ENCODE results near the gene GRIN2C. TPM values are rescaled to one million over a fixed set of nuclear protein-coding genes. Genes with fewer than 3 reads are reported as not detected.
A peak's percentile ranks its signal among the peaks of the same experiment; 100 is the strongest.

The GRIN2C gene
- total RNA-seq, 1 experiment from 2014 or later, result not detected

DNA sequence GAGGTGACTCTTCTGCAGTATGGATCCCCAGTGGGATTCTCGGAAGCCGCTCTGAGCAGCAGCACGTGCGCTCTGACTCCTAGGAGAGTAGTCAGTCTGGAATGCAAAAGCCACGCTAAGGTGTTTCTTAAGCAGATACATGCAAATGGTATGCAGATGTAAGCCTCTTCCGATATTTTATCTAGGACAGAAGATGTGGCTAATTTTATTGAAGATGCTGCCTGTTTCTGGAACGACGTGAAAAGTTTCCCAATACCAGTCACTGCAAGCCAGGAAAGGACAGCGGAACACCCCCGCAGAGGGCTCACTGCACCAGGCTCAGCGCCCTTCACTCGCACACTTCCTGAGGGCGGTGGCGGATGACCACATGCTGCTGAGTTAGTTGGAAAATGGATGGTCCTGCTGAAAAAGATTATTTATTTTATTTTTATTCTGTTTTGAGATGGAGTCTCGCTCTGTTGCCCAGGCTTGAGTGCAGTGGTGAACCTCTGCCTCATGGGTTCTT lies 23.6 kb upstream of the GRIN2C start:
- no peak overlapping the region for H2AFZ ChIP-seq (ENCODE audit: low read length)
- H4K20me1 ChIP-seq (ENCODE audit: insufficient read depth, low read depth, low read length), result no peaks in the 10 kb centered on the region
- no peak overlapping the region for H3K27ac ChIP-seq (ENCODE audit: low read length)
- no peaks in the 10 kb centered on the region for H3K9me2 ChIP-seq (replicated peaks; ENCODE audit: insufficient read depth, low read length)
- DNase-seq, result no peak
- no peaks in the 10 kb centered on the region for H3K36me3 ChIP-seq (ENCODE audit: insufficient read depth, low read length)
- no peaks in the 10 kb centered on the region for H3K27me3 ChIP-seq (ENCODE audit: low read length)
- H3K79me2 ChIP-seq (ENCODE audit: low read length), result no peaks in the 10 kb centered on the region
- H3K4me3 ChIP-seq (ENCODE audit: low read length), result no peak overlapping the region
- H3K4me2 ChIP-seq (ENCODE audit: low read depth, low read length, poor library complexity, severe bottlenecking), result no peak overlapping the region
- no peaks in the 10 kb centered on the region for H3K4me1 ChIP-seq (ENCODE audit: low read length)
- no peaks in the 10 kb centered on the region for H3K9me3 ChIP-seq (ENCODE audit: low read length)
- H3K9ac ChIP-seq (ENCODE audit: low read length), result no peak overlapping the region

DNA sequence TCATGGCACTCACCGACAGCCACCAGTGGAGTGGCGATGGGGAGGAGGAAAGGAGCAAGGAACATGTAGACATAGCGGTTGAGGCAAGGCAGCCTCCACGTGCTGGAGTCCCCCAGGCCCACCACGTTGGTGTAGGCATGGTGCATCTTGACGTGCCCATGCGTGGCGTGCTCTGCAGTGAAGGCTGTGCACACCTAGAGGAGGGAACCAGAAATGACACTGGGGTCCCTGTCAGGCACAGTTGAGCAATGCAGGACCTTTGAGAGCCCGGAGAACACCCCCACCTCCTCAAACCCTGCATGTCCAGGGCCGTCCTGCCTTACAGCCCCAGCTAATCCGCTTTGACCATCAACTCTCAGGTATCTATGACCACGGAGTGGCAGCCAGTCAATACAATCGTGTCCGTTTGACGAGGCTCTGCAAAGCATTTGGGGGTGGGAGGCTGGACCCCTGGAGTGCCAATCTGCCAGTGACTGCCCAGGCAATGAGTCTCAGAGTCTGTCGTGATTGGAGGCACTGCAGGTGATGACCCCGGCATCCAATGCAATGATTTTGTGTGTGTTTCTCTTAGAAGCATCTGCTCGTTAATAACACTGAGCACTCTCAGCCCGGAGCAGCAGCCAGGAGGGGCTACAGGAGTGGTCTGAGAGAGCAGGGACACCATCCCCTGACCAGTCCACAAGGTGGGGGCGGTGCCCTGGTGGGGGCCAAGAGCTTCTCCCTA lies 23.0 kb upstream of the GRIN2C start:
- DNase-seq, result no peak
- Histone ChIP-seq H3K27me3 (ENCODE audit: low read length) (no peaks in the 10 kb centered on the region), H3K4me3 (ENCODE audit: low read length) (no peak overlapping the region), H3K4me1 (ENCODE audit: low read length) (no peaks in the 10 kb centered on the region), H3K4me2 (ENCODE audit: low read depth, low read length, poor library complexity, severe bottlenecking) (no peak overlapping the region), H3K9me2 (replicated peaks; ENCODE audit: insufficient read depth, low read length) (no peaks in the 10 kb centered on the region), H3K9me3 (ENCODE audit: low read length) (no peaks in the 10 kb centered on the region), H3K27ac (ENCODE audit: low read length) (no peak overlapping the region), H2AFZ (ENCODE audit: low read length) (no peak overlapping the region), H3K36me3 (ENCODE audit: insufficient read depth, low read length) (no peaks in the 10 kb centered on the region), H3K79me2 (ENCODE audit: low read length) (no peaks in the 10 kb centered on the region), H3K9ac (ENCODE audit: low read length) (no peak overlapping the region), H4K20me1 (ENCODE audit: insufficient read depth, low read depth, low read length) (no peaks in the 10 kb centered on the region)

DNA sequence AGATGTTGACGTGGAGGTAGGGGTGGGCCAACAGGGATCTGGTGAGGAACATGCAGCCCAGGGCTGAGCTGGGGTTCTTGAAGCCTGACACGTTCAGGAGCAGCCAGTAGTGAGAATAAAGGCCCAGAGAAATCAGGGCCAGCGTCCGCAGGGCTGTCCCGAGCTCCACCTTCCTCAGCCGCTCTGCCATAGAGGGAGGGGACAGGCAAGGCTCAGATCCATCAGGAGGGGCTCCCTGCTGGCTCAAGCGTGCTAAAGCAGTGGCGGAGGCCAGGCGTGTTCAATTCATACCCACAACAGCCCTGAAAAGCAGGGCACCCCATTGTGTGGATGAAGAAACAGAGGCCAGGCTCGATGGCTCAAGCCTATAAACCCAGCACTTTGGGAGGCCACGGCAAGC lies 21.4 kb upstream of the GRIN2C start:
- H3K4me1 ChIP-seq (ENCODE audit: low read length), result no peaks in the 10 kb centered on the region
- H4K20me1 ChIP-seq (ENCODE audit: insufficient read depth, low read depth, low read length), result no peaks in the 10 kb centered on the region
- H3K79me2 ChIP-seq (ENCODE audit: low read length), result no peaks in the 10 kb centered on the region
- no peak overlapping the region for H2AFZ ChIP-seq (ENCODE audit: low read length)
- no peak for DNase-seq
- H3K9ac ChIP-seq (ENCODE audit: low read length), result no peak overlapping the region
- no peak overlapping the region for H3K4me3 ChIP-seq (ENCODE audit: low read length)
- H3K9me2 ChIP-seq (replicated peaks; ENCODE audit: insufficient read depth, low read length), result no peaks in the 10 kb centered on the region
- no peak overlapping the region for H3K4me2 ChIP-seq (ENCODE audit: low read depth, low read length, poor library complexity, severe bottlenecking)
- no peaks in the 10 kb centered on the region for H3K9me3 ChIP-seq (ENCODE audit: low read length)
- no peaks in the 10 kb centered on the region for H3K27me3 ChIP-seq (ENCODE audit: low read length)
- H3K36me3 ChIP-seq (ENCODE audit: insufficient read depth, low read length), result no peaks in the 10 kb centered on the region
- no peak overlapping the region for H3K27ac ChIP-seq (ENCODE audit: low read length)

DNA sequence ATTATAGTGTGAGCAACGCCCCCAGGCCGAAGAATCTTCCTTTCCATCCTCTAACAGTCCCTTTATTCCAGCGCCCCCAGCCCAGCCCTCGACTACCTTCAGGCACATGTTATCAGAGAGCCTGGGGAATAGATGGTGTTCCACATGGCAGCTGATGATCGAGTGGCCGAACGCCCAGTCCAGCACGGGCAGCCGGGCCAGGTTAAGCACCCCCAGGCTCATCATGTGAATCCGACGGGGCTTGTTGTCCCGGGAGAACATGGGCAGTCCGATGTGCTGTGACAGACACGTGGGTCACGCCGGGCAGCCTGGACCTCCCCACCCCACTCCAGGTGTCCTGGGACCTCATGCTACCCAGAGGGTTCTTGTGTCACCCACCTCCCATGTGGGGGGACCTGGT lies 19.6 kb upstream of the GRIN2C start:
- no peaks in the 10 kb centered on the region for H3K36me3 ChIP-seq (ENCODE audit: insufficient read depth, low read length)
- H4K20me1 ChIP-seq (ENCODE audit: insufficient read depth, low read depth, low read length), result no peaks in the 10 kb centered on the region
- H3K9ac ChIP-seq (ENCODE audit: low read length), result no peak overlapping the region
- H3K4me2 ChIP-seq (ENCODE audit: low read depth, low read length, poor library complexity, severe bottlenecking), result no peak overlapping the region
- H3K79me2 ChIP-seq (ENCODE audit: low read length), result no peaks in the 10 kb centered on the region
- no peak overlapping the region for H3K27ac ChIP-seq (ENCODE audit: low read length)
- H3K4me1 ChIP-seq (ENCODE audit: low read length), result peaks cover 1% of the 10 kb centered on the region
- no peaks in the 10 kb centered on the region for H3K9me2 ChIP-seq (replicated peaks; ENCODE audit: insufficient read depth, low read length)
- no peaks in the 10 kb centered on the region for H3K27me3 ChIP-seq (ENCODE audit: low read length)
- no peaks in the 10 kb centered on the region for H3K9me3 ChIP-seq (ENCODE audit: low read length)
- no peak overlapping the region for H3K4me3 ChIP-seq (ENCODE audit: low read length)
- no peak for DNase-seq
- no peak overlapping the region for H2AFZ ChIP-seq (ENCODE audit: low read length)

DNA sequence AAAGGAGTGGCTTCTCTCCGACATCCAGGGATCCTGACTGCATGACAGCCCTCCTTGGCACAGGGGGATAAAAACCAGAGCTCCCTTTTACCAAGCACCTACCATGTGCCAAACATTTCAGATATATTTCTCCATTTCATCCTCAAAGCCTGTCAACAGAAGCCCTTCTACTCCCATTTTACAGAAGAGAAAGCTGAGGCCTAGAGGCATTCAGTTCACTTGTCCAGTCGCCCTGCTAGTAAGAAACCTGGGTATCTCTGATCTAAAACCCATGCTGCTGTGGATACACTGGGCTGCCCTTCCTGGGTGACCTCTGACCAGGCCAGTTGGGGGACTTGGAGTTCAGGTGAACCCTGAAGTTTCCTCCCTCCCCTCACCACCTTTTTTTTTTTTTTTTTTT lies 19.0 kb upstream of the GRIN2C start:
- H3K36me3 ChIP-seq (ENCODE audit: insufficient read depth, low read length), result no peaks in the 10 kb centered on the region
- no peaks in the 10 kb centered on the region for H3K9me3 ChIP-seq (ENCODE audit: low read length)
- H3K79me2 ChIP-seq (ENCODE audit: low read length), result no peaks in the 10 kb centered on the region
- H3K27ac ChIP-seq (ENCODE audit: low read length), result no peak overlapping the region
- H3K4me1 ChIP-seq (ENCODE audit: low read length), result peaks cover 8% of the 10 kb centered on the region
- no peaks in the 10 kb centered on the region for H4K20me1 ChIP-seq (ENCODE audit: insufficient read depth, low read depth, low read length)
- no peak for DNase-seq
- no peaks in the 10 kb centered on the region for H3K27me3 ChIP-seq (ENCODE audit: low read length)
- H3K4me2 ChIP-seq (ENCODE audit: low read depth, low read length, poor library complexity, severe bottlenecking), result no peak overlapping the region
- no peak overlapping the region for H3K9ac ChIP-seq (ENCODE audit: low read length)
- no peak overlapping the region for H2AFZ ChIP-seq (ENCODE audit: low read length)
- no peak overlapping the region for H3K4me3 ChIP-seq (ENCODE audit: low read length)
- no peaks in the 10 kb centered on the region for H3K9me2 ChIP-seq (replicated peaks; ENCODE audit: insufficient read depth, low read length)

- Histone ChIP-seq H3K9me3 (ENCODE audit: low read length) (no peaks in the 10 kb centered on the region), H3K27me3 (ENCODE audit: low read length) (no peaks in the 10 kb centered on the region), H3K79me2 (ENCODE audit: low read length) (no peaks in the 10 kb centered on the region), H3K9me2 (replicated peaks; ENCODE audit: insufficient read depth, low read length) (no peaks in the 10 kb centered on the region), H2AFZ (ENCODE audit: low read length) (no peak overlapping the region), H3K36me3 (ENCODE audit: insufficient read depth, low read length) (no peaks in the 10 kb centered on the region), H3K4me2 (ENCODE audit: low read depth, low read length, poor library complexity, severe bottlenecking) (no peak overlapping the region), H3K27ac (ENCODE audit: low read length) (no peak overlapping the region), H3K4me3 (ENCODE audit: low read length) (no peak overlapping the region), H3K4me1 (ENCODE audit: low read length) (peaks cover 9% of the 10 kb centered on the region), H4K20me1 (ENCODE audit: insufficient read depth, low read depth, low read length) (no peaks in the 10 kb centered on the region), H3K9ac (ENCODE audit: low read length) (no peak overlapping the region)
- DNase-seq, result no peak
Measured at GRCh38 chr17:74877592-74878548, 18.2 kb upstream of the GRIN2C start.

DNA sequence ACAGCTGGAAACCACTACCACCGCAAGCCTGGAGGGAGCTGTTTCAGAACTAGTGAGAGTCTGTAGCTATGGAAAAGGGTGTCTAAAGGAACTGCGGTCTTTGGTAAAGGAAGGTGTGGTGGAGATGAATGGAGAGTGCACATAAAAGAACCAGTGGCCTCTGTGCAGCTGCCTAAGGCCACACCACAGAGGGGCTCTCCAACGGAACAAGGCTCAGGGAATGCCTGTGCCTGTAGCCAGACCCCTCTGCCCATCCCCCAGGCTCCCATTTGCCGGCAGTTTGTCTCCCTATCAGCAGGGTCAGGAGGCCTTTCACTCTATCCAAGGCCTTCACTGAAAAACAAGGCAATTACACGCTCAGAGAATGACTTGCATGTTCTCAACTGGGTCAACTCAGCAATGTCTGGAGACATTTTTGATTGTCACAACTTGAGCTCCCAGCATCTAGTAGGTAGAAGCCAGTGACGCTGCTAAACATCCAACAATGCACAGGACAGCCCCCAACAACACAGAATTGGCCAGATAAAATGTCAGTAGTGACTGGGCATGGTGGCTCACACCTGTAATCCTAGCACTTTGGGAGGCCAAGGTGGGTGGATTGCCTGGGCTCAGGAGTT lies 16.4 kb upstream of the GRIN2C start:
- no peak for DNase-seq
- Histone ChIP-seq H3K4me2 (ENCODE audit: low read depth, low read length, poor library complexity, severe bottlenecking) (no peak overlapping the region), H3K9me3 (ENCODE audit: low read length) (no peaks in the 10 kb centered on the region), H3K79me2 (ENCODE audit: low read length) (no peaks in the 10 kb centered on the region), H3K4me1 (ENCODE audit: low read length) (peaks cover 21% of the 10 kb centered on the region), H3K27ac (ENCODE audit: low read length) (no peak overlapping the region), H3K4me3 (ENCODE audit: low read length) (no peak overlapping the region), H3K36me3 (ENCODE audit: insufficient read depth, low read length) (no peaks in the 10 kb centered on the region), H2AFZ (ENCODE audit: low read length) (peak overlapping the region; percentile 49; the same call in 1 of the 2 replicates), H4K20me1 (ENCODE audit: insufficient read depth, low read depth, low read length) (no peaks in the 10 kb centered on the region), H3K9me2 (replicated peaks; ENCODE audit: insufficient read depth, low read length) (no peaks in the 10 kb centered on the region), H3K27me3 (ENCODE audit: low read length) (no peaks in the 10 kb centered on the region), H3K9ac (ENCODE audit: low read length) (no peak overlapping the region)
